Erythroblast (primary cell): ENCODE data around the gene SH3BGRL2.

Experiments used
- GATA1 ChIP-seq: IDR thresholded peaks from 2 replicates; pipeline ENCODE4 v1.6.1; 2011; ENCODE audit warnings: low read depth, mild to moderate bottlenecking, control low read depth, low read length, moderate library complexity
- POLR2A ChIP-seq: IDR thresholded peaks from 2 replicates; pipeline ENCODE4 v1.6.1; 2011; ENCODE audit warnings: mild to moderate bottlenecking, low read length

GRCh38 chr6:79694156-79694555, 63.0 kb downstream of the SH3BGRL2 start:
- no peak for TF ChIP-seq POLR2A
- no peak for TF ChIP-seq GATA1
